Ishikawa (cell line): Measurements from ENCODE around the gene RAPGEF6.

Experiments used
- EP300 ChIP-seq: IDR thresholded peaks from 2 replicates; pipeline ENCODE4 v1.6.1; 2012; ENCODE audit warnings: borderline replicate concordance
- TCF12 ChIP-seq: IDR thresholded peaks from 2 replicates; pipeline ENCODE4 v1.6.1; 2012; ENCODE audit warnings: low read depth
- TEAD4 ChIP-seq: IDR thresholded peaks from 2 replicates; pipeline ENCODE4 v1.6.1; 2012

DNA sequence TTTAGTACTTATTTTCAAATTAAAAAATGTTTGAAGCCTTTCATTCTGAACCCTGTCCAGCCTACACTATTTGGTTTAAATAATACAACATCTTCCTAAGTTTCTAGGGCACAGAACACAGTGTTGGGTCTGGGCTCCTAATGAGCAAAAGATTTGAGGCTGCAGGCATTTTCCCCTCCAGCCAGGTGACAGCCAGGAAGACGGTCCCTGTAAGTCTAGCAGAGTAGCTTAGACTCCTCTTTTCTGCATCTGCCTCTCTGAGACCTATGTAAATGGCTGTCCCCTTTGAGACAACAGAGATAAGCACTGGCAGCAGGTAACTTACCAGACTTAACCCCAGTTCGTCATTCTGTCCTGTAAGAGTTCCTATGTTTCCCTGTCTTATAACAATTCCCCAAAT, 229.4 kb downstream of the RAPGEF6 start:
- TF ChIP-seq TCF12 (no peak), EP300 (no peak), TEAD4 (no peak)
